ENCODE measurements around the gene KRTCAP2. TPM values are rescaled to one million over a fixed set of nuclear protein-coding genes. Genes with fewer than 3 reads are reported as not detected.
"Not testable (repeated sequence)": the region's sequence is repeated elsewhere in the genome, so short reads cannot be mapped to it uniquely, and the experiment has no call there.

The KRTCAP2 gene
- polyA plus RNA-seq, 1 donor (not counting 4 experiments of a cell fraction or from before 2014, with no cell fraction given): 127 TPM

DNA sequence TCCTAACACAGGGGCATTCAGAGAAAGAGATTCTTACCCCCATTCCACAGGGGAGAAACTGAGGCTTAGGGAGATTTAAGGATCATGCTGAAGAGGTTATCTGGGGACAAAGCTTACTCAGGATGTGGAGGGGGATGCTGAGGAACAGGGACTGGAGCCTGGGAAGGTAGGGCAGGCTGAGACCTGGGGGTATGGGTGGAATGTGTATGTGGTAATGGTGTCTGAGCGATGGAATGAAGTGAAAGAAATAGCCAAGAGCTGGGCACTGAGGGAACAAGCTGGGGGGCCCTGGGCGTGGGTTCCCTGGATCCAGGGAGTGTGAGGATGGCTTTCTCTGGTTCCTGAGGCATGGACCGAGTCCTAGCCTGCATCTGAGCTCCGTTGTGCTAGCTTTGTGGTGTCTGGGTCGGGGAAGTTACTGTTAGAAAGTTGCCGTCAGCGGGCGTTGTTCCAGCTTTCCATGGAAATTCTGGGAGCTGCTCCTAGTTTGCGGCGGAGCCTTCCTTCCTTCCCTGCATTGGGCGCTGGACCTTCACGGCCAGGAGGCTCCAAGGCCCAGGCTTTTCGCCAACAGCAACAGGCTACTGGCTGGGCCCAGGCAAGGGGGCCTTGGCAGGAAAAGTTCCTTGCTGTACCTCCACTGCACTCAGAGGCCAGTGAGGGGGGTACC is 38.4 kb upstream of the KRTCAP2 start:
- H3K9ac ChIP-seq (ENCODE audit: control insufficient read depth, extremely low read depth, insufficient read depth, low read length); H3K36me3 ChIP-seq (ENCODE audit: control insufficient read depth in 2 of 2, extremely low read depth in 1 of 2, insufficient read depth in 2 of 2, low read length in 2 of 2); dilution Hi-C loops (cut with MboI; ENCODE audit: extremely low pct_ligation_motif_present, low sequenced_read_pairs); H4K20me1 ChIP-seq (ENCODE audit: control insufficient read depth, extremely low read depth, insufficient read depth, low read length); DNase-seq (ENCODE audit: low read depth, low spot score); H3K4me2 ChIP-seq (ENCODE audit: control insufficient read depth, extremely low read depth, insufficient read depth, low read depth, low read length); FAIRE-seq; H3K9me3 ChIP-seq (ENCODE audit: control insufficient read depth, low read depth, low read length); H3K27me3 ChIP-seq (ENCODE audit: control insufficient read depth, extremely low read depth, insufficient read depth, low read length); H2AFZ ChIP-seq (ENCODE audit: control insufficient read depth, low read length); H3K27ac ChIP-seq (ENCODE audit: control insufficient read depth, insufficient read depth, low read length); H3K4me3 ChIP-seq (ENCODE audit: control insufficient read depth in 2 of 3, extremely low read depth in 1 of 3, insufficient read depth in 2 of 3, low read depth in 1 of 3, low read length in 3 of 3); H3K9me1 ChIP-seq (ENCODE audit: control insufficient read depth, extremely low read depth, insufficient read depth, low read length): not testable (repeated sequence)
- Histone ChIP-seq H3K79me2 (ENCODE audit: control insufficient read depth, insufficient read depth, low read length) (peaks cover 12% of the 10 kb centered on the region), H3K4me1 (ENCODE audit: control insufficient read depth, extremely low read depth, insufficient read depth, low read length) (peaks cover 22% of the 10 kb centered on the region)

DNA sequence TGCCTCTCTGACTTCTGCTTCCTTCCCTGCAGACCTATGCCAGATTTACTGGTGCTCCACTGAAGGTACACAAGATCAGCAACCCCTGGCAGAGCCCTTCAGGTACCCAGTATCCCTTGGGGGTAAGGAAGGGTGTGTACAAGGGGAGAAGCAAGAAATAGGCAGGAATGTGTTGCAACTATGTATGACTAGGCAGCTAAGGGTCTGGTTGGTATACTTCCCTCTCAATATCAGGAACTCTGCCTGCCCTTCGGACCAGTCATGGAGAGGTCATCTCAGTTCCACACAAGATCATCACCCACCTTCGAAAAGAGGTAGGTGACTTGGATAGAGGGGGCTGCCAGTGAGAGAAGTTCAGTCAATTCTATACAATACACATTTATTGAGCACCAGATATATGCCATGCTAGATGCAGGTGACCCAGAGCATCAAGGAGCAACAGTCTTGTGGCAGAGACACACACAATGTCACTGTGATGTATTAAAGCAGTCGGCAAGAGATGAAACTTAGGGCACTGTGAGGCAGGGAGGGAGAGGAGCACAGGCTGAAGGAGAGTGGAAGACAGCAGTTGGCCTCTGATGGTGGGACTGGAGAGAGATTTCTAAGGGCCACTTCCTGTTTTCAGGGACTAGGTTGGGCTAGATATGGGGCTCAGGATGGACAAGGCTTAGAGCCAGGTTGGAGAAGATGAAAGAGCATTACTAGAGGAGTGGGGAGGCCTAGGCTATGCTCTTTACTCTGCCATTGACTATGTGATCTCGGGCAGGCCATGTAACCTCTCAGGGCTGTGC is 37.4 kb upstream of the KRTCAP2 start:
- Histone ChIP-seq H3K4me3 (ENCODE audit: control insufficient read depth in 2 of 3, extremely low read depth in 1 of 3, insufficient read depth in 2 of 3, low read depth in 1 of 3, low read length in 3 of 3) (peak overlapping the region in 2 of 3 experiments; percentile 66 to 90), H3K9me1 (ENCODE audit: control insufficient read depth, extremely low read depth, insufficient read depth, low read length) (no peaks in the 10 kb centered on the region), H3K36me3 (ENCODE audit: control insufficient read depth in 2 of 2, extremely low read depth in 1 of 2, insufficient read depth in 2 of 2, low read length in 2 of 2) (peaks cover 2 to 5% of the 10 kb centered on the region in 2 experiments), H3K27me3 (ENCODE audit: control insufficient read depth, extremely low read depth, insufficient read depth, low read length) (no peaks in the 10 kb centered on the region), H4K20me1 (ENCODE audit: control insufficient read depth, extremely low read depth, insufficient read depth, low read length) (no peaks in the 10 kb centered on the region), H3K4me2 (ENCODE audit: control insufficient read depth, extremely low read depth, insufficient read depth, low read depth, low read length) (peak overlapping the region; percentile 100), H3K4me1 (ENCODE audit: control insufficient read depth, extremely low read depth, insufficient read depth, low read length) (peaks cover 22% of the 10 kb centered on the region), H2AFZ (ENCODE audit: control insufficient read depth, low read length) (no peak overlapping the region), H3K9ac (ENCODE audit: control insufficient read depth, extremely low read depth, insufficient read depth, low read length) (peak overlapping the region; percentile 98), H3K79me2 (ENCODE audit: control insufficient read depth, insufficient read depth, low read length) (peaks cover 12% of the 10 kb centered on the region), H3K27ac (ENCODE audit: control insufficient read depth, insufficient read depth, low read length) (peak overlapping the region; percentile 94), H3K9me3 (ENCODE audit: control insufficient read depth, low read depth, low read length) (no peaks in the 10 kb centered on the region)
- dilution Hi-C loops (cut with MboI; ENCODE audit: extremely low pct_ligation_motif_present, low sequenced_read_pairs): no loop called here
- no peak for FAIRE-seq
- TF ChIP-seq, protein P1, sequence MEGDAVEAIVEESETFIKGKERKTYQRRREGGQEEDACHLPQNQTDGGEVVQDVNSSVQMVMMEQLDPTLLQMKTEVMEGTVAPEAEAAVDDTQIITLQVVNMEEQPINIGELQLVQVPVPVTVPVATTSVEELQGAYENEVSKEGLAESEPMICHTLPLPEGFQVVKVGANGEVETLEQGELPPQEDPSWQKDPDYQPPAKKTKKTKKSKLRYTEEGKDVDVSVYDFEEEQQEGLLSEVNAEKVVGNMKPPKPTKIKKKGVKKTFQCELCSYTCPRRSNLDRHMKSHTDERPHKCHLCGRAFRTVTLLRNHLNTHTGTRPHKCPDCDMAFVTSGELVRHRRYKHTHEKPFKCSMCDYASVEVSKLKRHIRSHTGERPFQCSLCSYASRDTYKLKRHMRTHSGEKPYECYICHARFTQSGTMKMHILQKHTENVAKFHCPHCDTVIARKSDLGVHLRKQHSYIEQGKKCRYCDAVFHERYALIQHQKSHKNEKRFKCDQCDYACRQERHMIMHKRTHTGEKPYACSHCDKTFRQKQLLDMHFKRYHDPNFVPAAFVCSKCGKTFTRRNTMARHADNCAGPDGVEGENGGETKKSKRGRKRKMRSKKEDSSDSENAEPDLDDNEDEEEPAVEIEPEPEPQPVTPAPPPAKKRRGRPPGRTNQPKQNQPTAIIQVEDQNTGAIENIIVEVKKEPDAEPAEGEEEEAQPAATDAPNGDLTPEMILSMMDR (optimal IDR thresholded peaks at IDR 0.05 in 1 of 3, IDR thresholded peaks at IDR 0.05 in 1 of 3, conservative IDR thresholded peaks at IDR 0.05 in 1 of 3; ENCODE audit: extremely low read depth in 1 of 3, insufficient read depth in 2 of 3, low read length in 3 of 3): no peak
- no peak for TF ChIP-seq EZH2 (IDR thresholded peaks at IDR 0.05; ENCODE audit: low read length)
- no peak for DNase-seq (ENCODE audit: low read depth, low spot score)

Measured in keratinocyte (primary cell).